Loucy (cell line): Measurements from ENCODE around the gene GNAS-AS1.

ENCODE experiments used
- CTCF ChIP-seq: fragments of 200-600 bp; sonication (generic); conservative IDR thresholded peaks from 2 replicates; pipeline ENCODE4 v1.5.1; 2014; ENCODE audit warnings: mild to moderate bottlenecking, antibody characterized with exemption, low read length
- EZH2phosphoT487 ChIP-seq: fragments of 200-600 bp; IDR thresholded peaks from 2 replicates; pipeline ENCODE4 v1.6.1; 2018; ENCODE audit warnings: antibody characterized with exemption, mild to moderate bottlenecking, moderate library complexity, borderline replicate concordance

- TF ChIP-seq CTCF = no peak
- TF ChIP-seq EZH2phosphoT487 = no peak
Observed at GRCh38 chr20:58875111-58875510, 24.4 kb upstream of the GNAS-AS1 start.
